Measurements from ENCODE around the gene FCHSD1.

Gene FCHSD1

DNA sequence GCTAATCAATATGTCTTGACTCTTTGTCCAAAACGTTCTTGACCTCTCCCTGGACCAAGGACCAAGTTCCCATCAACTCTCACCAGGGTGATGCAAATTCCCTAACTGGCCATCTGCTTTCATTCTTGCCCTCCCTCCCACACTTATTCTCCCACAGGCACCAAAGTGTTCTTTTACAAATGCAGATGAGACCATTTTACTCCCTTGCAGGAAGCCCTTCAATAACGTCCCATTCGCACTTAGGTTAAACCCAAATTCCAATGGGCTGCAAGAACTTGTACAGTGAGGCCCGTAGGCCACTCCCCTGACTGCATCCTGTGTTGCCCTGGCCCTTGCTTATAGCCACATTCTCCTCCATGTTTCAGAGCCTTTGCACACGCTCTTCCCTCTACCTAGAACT, 23.5 kb upstream of the FCHSD1 start:
- DNase-seq (ENCODE audit: extremely low read depth in 1 of 2, low read depth in 1 of 2), result no peak

DNA sequence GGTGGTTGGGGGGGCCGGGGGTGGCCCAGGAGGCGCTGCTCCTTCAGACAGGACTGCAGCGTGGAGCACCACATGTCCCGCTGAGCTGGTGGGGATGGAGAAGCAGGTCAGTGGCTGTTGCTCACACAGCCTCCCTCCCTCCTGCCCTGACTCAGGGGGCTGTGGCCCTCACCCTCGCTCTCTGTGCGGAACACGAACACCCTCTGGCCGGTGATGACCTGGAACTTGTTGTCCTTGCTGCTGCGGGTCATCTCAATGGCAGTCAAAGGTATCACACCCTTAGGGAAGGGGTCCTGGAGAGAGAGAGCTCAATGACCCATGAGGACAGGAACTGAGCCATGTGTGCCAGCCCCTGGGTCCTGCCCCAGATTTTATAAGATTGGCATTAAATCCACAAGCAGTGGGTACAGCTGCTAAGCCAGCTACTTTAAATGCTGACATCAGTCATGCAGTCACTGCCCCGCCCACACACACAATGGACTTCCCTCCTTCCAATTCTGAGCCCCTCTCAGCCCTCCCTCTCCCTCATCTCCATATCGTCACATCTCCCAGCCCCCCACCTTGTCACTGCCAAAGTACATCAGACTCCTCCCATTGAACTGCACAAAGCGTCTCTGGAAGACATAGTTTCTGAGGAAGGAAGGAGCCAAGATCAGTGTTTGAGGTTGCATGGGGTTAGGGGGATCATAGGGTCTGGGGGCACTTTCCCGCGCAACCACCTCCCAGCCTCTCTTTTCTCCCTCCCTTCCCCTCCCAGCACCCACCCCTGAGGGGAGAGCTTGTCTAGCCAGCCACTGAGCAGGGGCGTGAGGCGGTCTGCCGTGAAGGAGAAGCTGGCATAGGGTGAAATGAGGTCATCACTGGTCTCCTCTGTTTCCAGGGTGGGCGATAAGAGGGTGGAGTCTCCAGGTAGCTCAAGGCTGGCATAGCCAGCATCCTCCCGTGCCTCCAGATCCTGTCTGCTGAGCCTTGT, 21.9 kb upstream of the FCHSD1 start:
- no peak for DNase-seq (ENCODE audit: extremely low read depth in 1 of 2, low read depth in 1 of 2)

DNA sequence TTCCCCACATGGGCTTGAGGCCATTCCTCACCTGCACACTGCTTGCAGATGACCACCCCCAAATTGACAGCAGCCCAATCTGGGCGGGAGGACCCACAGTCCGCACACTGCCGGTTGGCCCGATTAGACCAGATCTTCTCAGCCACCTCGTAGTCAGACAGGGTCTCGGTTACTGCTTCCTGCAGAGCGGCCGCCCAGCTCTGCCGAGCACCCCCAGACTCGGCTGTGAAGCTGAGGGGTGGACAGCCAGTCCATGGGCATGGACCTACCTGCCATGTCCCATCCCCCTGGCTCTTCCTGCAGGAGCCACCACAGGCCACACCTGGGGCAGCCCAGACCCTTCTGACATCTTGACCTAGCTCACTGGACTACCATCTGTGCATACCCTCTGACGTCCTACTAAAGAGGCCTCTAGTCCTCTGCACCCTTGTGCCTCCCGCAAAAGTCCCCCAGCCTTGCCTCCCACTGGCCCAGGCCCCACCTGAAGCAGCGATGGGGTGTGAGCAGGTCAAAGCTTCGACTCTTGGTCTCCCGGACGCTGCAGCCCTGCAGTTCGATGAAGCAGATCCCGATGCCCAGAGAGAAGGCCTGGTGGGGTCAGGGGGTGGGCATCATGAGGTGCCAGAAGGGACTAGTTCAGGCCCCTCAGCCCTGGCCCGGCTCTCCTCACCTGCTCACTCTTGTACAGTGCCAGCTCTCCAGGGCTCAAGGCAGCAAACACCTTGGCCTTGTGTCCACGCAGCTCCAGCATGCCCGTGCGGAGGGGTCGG, 21.0 kb upstream of the FCHSD1 start:
- DNase-seq (ENCODE audit: extremely low read depth in 1 of 2, low read depth in 1 of 2), result no peak

DNA sequence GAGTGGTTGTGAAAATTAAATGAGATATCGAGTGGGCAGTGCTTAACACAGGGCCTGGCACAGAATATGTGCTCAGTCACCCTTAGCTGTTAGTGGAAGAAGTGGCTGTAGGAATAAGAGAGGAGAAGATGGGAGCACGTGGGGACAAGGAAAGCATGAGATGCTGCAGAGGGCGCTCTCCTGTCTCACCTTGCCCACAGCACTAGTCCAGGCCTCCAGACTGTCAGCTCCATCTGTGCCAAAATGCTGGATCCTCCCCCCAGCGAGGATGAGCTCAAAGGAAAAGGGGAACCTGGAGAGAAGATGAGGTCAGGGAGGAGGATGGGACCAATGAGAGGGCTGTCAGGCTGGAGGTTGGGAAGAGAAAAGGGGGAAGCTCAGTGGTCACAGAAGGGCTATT, 18.3 kb upstream of the FCHSD1 start:
- no peak for DNase-seq (ENCODE audit: extremely low read depth in 1 of 2, low read depth in 1 of 2)

DNA sequence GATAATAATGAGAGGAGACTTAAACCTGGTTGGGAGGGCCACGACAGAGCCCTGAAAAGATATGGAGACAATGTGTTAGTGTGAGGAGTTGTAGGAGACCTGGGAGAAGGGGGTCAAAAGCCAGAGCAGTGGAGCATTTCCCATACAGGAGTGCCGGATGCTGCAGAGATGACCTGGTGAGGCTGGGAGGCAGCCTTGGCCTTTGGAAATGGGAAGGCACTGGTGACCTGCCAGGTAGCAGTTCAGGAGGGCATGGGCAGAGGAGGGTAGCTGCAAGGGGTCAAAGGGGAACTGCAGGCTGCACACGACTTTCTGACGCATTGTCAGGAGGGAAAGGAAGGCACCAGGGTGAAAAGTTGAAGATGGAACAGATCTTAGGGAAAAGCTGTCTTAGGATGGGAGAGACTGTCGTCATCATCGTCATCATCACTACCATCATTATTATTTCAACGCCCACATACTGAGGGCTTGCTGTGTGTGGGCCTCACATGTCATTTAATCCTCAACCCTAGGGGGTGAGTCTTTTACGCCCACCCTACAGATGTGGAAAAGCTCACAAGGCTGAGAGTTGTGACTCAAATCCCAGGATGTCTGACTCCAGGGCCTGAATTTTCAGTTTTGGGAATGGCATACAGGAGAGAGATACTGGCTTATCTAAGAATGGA, 17.5 kb upstream of the FCHSD1 start:
- DNase-seq (ENCODE audit: extremely low read depth in 1 of 2, low read depth in 1 of 2), result no peak

DNA sequence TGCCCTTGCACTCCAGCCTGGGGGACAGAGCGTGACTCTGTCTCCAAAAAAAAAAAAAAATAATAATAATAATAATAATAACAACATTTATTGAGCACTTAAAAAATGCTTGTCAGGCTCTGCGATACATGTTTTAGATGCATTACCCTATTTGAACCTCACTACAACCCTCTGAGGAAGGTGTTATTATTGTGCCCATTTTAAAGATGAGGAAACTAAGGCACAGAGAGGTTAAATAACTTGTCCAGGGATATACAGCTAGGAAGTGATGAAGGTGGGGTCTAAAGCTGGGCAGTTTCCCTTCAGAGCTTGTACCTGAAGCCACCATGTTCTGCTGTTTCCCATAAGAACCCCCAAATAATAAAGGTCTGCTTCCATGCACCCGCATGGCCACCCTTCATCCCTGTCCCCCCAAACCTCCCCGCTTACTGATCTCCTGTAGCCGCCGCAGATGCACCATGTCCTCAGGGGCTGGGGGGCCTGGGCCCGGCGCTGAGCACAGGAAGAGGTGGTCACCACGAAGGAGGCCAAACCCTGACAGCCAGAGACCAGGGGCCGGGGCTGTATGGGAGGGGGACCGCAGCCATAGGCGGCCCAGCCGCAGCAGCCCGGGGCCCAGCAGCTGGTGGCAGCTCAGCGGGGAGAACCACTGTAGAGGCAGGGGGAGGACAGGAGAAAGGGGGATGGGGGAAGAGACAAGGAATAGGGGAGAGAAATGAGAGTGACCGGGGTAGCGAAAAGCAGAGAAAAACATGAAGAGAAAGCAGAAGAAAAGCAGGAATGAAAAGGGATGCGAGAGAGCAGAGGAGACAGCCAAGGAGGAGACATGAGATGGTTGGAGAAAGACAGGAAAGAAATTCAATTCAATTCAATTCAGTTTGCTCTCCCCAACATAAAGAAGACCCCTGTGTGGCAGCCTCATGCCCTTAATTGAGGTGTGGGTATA, 15.1 kb upstream of the FCHSD1 start:
- no peak for DNase-seq (ENCODE audit: extremely low read depth in 1 of 2, low read depth in 1 of 2)

DNA sequence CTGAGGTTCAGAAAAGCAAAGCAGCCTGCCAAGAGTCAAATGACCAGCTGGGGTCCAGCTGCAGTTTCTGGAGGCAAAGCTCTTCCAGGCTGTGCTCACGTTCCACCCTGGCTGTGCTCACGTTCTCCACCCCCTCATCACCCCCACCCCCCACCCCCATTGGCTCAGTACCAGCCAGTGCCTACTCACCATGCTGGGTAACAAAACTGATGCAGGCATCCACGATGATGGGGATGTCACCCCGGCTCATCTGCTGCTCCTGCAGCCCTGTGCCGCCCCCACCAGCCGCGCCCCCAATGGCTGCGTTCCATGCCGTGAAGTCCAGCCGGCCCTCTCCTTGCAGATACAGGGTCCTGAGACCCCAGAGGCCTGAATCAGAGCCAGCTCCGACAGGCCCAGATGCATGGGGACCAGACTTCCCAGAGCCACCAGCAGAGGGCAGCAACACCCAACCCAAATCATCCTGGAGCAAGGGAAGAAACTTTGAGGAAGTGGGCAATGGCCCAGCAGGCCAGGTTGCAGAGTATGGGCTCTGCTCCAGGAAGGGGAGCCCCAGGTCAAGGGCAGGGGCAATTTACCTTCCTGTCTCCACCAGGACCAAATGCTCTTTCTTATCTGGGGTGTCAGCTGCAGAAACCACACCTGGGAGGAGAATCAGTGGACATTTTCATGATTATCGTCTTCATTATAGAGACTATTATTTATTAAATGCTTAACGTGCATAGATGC, 13.7 kb upstream of the FCHSD1 start:
- peak; percentile 38 to 56 for DNase-seq (ENCODE audit: extremely low read depth in 1 of 2, low read depth in 1 of 2)

DNA sequence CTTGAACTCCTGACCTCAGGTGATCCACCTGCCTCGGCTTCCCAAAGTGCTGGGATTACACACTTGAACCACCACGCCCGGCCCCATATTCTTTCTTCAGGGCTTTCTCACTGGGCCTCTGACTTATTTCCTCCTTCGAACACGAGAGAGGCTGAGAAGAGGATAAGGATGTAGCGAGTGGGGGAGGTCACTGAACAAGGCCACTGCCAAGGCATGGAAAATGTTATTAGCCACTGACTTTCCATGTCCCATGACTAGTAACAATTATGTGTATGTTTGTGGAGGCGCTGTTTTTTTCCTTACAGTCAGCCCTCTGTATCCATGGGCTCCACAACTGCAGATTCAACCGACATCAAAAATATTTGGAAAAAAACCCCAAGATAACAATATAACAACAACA, 12.3 kb upstream of the FCHSD1 start:
- DNase-seq (ENCODE audit: extremely low read depth in 1 of 2, low read depth in 1 of 2), result no peak

DNA sequence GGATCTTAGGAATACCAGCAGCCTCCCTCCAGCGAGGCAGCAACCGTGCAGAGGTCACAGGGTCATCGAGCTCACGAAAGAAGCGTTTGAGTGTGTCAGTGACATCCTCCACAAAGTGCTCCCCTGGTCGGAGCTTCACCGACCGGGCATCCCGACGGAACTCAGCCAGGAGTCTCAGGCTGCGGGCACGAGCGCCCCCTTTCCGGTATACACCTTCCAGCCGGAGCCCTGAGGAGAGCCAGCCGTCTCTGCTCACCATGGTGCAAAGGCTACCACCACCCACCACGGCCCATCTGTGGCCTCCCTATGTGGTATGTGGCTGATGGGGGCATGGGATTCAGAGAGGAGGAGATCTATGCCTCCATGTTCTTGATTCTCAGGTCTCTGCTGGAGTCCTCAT, 10.8 kb upstream of the FCHSD1 start:
- DNase-seq (ENCODE audit: extremely low read depth in 1 of 2, low read depth in 1 of 2), result no peak

DNA sequence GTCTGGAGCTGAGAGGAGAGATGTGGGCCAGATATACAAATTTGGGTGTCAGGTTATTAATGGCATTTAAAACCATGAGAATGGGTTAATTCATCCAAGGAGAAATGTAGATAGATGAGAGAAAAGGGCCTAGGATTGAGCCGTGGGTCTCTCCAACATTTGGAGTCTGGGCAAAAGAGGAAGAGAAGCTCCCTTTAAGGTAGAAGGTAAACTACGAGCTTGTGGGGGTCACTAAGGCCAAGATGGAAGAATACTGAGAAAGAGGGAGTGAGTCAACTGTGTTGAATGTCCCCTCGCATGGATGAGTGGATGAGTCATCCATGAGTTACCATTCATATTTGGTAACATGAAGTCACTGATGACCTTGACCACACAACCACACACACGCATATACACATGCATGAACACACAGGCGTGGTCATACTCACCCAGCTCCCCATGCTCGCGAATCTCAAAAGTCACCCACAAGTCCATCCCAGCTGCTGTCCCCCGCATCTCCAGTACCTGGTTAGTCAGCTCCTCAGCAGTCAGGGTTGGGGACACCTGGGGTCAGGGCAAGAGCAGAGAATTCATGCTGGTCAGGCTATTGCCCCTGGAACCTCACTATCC, 6.8 kb upstream of the FCHSD1 start:
- DNase-seq (ENCODE audit: extremely low read depth in 1 of 2, low read depth in 1 of 2), result no peak

DNA sequence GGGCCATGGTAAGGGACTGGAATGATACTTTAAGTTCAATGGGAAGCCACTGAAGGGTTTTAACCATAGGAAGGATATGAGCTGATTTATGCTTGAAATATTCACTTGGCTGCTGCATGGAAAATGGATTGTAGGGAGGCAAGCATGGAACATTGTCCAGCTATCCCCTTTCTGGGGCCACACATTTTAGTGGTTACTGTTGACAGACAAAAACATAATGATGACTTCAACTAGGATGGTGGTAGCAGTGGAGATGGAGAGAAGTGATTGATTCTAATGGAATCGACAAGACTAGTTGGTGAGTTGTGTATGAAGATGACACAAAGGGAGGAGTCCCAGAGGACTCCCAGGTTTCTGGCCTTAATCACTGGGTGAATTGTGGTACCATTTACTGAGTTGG, 6.2 kb upstream of the FCHSD1 start:
- DNase-seq (ENCODE audit: extremely low read depth in 1 of 2, low read depth in 1 of 2), result no peak

DNA sequence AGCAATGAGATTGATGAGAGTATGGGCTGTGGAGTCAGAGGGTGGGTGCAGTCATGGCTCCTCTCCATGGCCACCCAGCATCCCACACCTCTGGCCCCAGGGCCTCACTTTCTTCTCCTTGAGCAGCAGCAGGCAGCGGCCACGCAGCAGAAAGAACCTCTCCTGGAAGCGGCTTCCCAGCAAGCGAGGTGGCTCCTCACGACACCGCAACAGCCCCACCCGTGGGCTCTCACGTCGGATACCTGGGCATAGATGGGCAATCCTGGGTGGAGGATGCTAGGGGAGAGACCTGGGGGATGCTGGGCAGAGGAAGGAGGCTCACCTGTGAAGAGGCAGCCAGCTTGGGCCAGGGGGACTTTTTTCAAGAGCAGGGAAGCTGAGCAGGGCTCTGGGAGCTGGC, 5.2 kb upstream of the FCHSD1 start:
- no peak for DNase-seq (ENCODE audit: extremely low read depth in 1 of 2, low read depth in 1 of 2)

DNA sequence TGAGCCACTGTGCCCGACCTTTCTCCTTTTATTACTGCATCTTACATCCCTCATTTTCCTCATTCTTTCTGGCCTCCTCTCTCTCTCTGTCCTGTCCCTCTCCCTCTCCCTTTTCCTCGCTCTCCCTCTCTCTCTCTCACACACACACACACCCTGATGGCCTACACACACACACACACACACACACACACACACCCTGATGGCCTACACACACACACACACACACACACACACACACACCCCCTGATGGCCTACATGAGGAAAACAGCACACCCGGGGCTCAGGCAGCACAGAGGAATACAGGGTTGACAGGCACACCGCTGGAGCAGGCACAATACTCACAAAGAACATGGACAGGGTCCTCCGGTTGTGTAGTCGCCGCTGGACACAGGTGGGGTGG, 3.8 kb upstream of the FCHSD1 start:
- no peak for DNase-seq (ENCODE audit: extremely low read depth in 1 of 2, low read depth in 1 of 2)

DNA sequence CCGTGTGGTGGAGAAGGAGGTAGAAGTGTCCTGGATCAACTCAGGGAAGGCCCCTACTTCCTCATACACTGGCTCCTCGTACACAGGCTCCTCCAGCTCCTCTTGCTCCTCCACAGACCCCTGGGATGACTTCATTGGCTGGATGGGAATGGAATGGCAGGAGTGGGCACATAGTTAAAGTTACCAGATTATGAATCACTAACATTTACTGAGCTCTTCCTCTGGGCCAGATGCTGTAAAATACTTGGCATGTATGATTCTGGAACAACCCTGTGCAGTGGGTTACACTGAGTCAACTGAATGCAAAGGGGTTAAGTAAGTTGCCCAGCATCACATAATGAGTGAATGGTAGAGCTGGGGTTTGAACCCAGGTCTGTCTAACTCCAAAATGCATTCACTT, 3.1 kb upstream of the FCHSD1 start:
- no peak for DNase-seq (ENCODE audit: extremely low read depth in 1 of 2, low read depth in 1 of 2)

DNA sequence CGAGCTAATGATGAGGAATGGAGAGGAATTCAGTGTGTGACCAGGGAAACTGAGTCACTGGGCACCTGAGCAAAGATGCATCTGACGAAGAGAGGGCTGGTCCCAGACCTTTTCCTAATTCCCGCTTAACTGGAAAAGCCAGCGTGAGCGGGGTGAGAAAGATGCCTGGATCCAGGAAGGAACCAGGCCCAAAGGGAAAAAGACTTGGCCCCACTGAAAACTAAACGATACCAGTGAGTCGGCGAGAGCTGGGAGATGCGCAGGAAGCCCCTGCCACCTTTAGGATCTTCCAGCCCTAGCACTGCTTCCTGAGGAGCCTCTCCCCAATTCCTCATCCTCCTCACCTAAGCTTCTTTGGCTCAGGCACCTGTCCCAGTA, 499 bp upstream of the FCHSD1 start:
- DNase-seq (ENCODE audit: extremely low read depth in 1 of 2, low read depth in 1 of 2), result no peak

DNA sequence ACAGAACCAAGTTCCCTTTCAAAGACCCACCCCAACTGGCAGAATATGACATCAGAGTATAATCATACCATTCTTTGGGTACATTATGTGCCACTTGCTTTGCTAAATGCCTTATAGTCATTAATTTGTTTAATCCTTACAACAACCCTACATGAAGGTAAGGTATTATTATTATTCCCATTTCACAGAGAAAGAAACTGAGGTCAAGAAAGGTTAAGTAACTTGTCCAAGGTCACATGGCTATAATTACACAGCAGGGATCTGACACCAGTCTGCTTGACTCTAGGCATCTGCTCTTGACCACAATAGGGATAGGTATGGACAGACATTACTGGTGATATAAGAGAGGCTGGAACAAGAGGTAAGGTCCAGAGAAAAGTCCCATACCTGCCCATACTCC, 1.2 kb downstream of the FCHSD1 start:
- DNase-seq (ENCODE audit: extremely low read depth in 1 of 2, low read depth in 1 of 2), result no peak

DNA sequence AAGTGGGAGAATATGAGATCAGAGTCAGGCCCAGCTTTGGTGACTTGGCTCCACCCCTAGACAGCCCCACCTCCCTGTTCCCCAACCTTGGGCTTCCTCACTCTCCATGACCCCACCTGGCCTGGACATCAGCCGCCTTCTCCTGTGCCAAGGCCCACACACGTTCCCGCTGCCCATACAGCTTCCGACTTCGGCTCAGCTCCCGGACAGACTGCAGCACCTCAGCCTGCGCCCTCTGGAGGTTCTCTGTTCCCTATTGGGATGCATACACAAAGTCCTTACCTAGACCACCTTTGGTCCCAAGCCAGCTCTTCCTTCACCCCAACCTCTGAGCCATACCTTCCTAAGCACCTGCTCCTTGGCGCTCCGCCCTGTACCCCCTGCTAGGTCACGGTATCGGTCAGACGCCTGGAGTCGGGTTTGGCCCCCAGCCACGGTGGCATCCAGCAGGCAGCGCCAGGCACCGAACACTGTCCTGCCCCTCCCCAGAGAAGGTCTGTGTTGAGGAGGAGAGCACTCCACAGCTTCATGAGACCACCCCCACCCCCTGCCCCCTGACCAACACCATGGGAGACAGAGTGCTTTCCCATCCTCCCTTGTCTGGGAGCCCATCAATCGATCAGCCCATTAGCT, 2.0 kb downstream of the FCHSD1 start:
- DNase-seq (ENCODE audit: extremely low read depth in 1 of 2, low read depth in 1 of 2), result no peak

DNA sequence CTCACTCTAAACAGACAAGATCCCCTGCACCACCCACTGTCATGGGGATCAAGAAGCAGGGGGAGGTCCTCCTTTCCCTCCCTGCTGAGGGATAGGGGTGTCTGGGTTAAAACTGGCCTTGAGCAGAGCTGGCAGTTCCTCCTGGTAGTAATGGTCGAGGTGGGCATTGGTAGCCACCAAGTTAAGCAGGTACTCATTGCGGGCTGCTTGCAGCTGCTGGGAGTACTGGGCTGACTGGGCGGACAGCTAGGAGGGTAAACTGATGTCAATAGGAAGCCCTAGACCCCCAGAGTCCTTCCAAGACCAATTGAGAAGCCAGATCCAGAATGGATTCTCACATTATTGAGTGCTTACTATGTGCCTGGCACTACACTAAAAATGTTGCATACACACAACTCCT, 3.4 kb downstream of the FCHSD1 start:
- no peak for DNase-seq (ENCODE audit: extremely low read depth in 1 of 2, low read depth in 1 of 2)

DNA sequence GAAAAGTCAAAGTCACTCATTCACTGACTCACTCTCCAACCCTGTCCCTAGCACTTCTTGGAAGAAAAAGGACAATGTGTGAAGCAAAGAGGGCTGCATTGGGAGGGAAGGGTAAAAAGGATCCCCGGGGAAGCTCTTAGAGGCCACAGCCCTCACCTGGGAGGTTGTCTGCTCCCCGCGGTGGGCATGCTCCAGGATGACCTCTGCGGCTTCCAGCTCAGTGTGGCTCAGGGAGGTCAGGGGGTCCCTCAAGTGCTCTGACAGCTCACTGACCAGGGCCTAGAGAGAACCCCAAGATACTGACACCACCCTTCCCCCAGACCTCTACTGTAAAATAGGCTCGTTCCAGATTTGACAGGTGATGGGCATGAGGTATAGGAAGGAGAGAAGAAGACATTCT, 4.0 kb downstream of the FCHSD1 start:
- no peak for DNase-seq (ENCODE audit: extremely low read depth in 1 of 2, low read depth in 1 of 2)

All from activated CD8-positive, alpha-beta memory T cell treated with anti-CD3 and anti-CD28 coated beads for 1 hour (primary cell).